IMR-90 (cell line): ENCODE measurements around the gene ERG28. TPM values are rescaled to one million over a fixed set of nuclear protein-coding genes. Genes with fewer than 3 reads are reported as not detected.

Experiments used
- ATAC-seq: fragments of 200-7000 bp; cut with Tn5 transposase; 2 replicates; pipeline ENCODE4 v1.9.1; 2020; ENCODE audit warnings: low read depth, mild to moderate bottlenecking, moderate library complexity
- BruUV-seq: library from RNA; stranded (reverse); fragments of 400-500 nt; replicated peaks from 2 replicates; lab custom pipeline; 2021; lab: Mats Ljungman, UMichigan
- CTCF ChIA-PET: fragments of 300-600 bp; formaldehyde crosslinking; extraction: SDS; loops from one replicate; lab custom pipeline; 2021; ENCODE audit warnings: antibody characterized with exemption; lab: Yijun Ruan, JAX
- POLR2A ChIA-PET: fragments of 300-600 bp; sonication (Branson Sonifier 250); formaldehyde crosslinking; loops from one replicate; lab custom pipeline; 2022; ENCODE audit warnings: antibody characterized with exemption; ENCODE audit not compliant: unreplicated experiment; lab: Charles Lee
- DNase-seq: peaks from one replicate; pipeline ENCODE4 v3.0.0; 2013
- H2AFZ ChIP-seq: replicated peaks from 2 replicates; pipeline ENCODE3; 2013; ENCODE audit warnings: low read length, mild to moderate bottlenecking; ENCODE audit not compliant: poor library complexity
- H2AK5ac ChIP-seq: 2 replicates; pipeline ENCODE4 v1.6.1; 2013; ENCODE audit warnings: low read depth, low read length, inconsistent platforms
- H2AK9ac ChIP-seq: replicated peaks from 2 replicates; pipeline ENCODE3; 2013; ENCODE audit warnings: mild to moderate bottlenecking, low read depth, low read length, moderate library complexity; ENCODE audit not compliant: poor library complexity
- H2BK120ac ChIP-seq: 2 replicates; pipeline ENCODE4 v1.6.1; 2013; ENCODE audit warnings: low read depth, low read length, inconsistent platforms
- H2BK15ac ChIP-seq: 3 replicates; pipeline ENCODE4 v1.6.1; 2013; ENCODE audit warnings: low read depth, low read length, inconsistent platforms
- H2BK20ac ChIP-seq: 2 replicates; pipeline ENCODE4 v1.6.1; 2013; ENCODE audit warnings: low read depth, mild to moderate bottlenecking, inconsistent platforms, low read length, moderate library complexity
- H2BK5ac ChIP-seq: 2 replicates; pipeline ENCODE4 v1.6.1; 2013; ENCODE audit warnings: mild to moderate bottlenecking, low read depth, low read length, inconsistent platforms; ENCODE audit not compliant: poor library complexity, severe bottlenecking
- H3K14ac ChIP-seq: replicated peaks from 2 replicates; pipeline ENCODE4 v1.6.1; 2013; ENCODE audit warnings: low read depth, low read length, inconsistent platforms
- H3K18ac ChIP-seq: 2 replicates; pipeline ENCODE4 v1.6.1; 2013; ENCODE audit warnings: low read depth, low read length, control low read depth
- H3K23ac ChIP-seq: 2 replicates; pipeline ENCODE4 v1.6.1; 2013; ENCODE audit warnings: low read depth, low read length, inconsistent platforms
- H3K27ac ChIP-seq: 2 replicates; pipeline ENCODE4 v1.5.1; 2013; ENCODE audit warnings: mild to moderate bottlenecking, control low read depth, low read length; ENCODE audit not compliant: insufficient read depth
- H3K27me3 ChIP-seq: 2 replicates; pipeline ENCODE4 v1.6.1; 2013; ENCODE audit warnings: low read length; ENCODE audit not compliant: control insufficient read depth, insufficient read depth
- H3K36me3 ChIP-seq: 2 replicates; pipeline ENCODE4 v1.6.1; 2013; ENCODE audit warnings: low read length, mixed read lengths; ENCODE audit not compliant: control insufficient read depth, insufficient read depth
- H3K4ac ChIP-seq: 2 replicates; pipeline ENCODE4 v1.6.1; 2013; ENCODE audit warnings: low read depth, low read length, inconsistent platforms
- H3K4me1 ChIP-seq: 2 replicates; pipeline ENCODE4 v1.6.1; 2013; ENCODE audit warnings: low read length, mixed read lengths; ENCODE audit not compliant: control insufficient read depth, insufficient read depth
- H3K4me2 ChIP-seq: 2 replicates; pipeline ENCODE4 v1.6.1; 2013; ENCODE audit warnings: low read depth, mild to moderate bottlenecking, control low read depth, low read length, moderate library complexity
- H3K4me3 ChIP-seq: 2 replicates; pipeline ENCODE4 v1.5.1; 2013; ENCODE audit warnings: low read depth, mild to moderate bottlenecking, control low read depth, low read length, moderate library complexity; ENCODE audit not compliant: insufficient read depth
- H3K56ac ChIP-seq: 2 replicates; pipeline ENCODE4 v1.6.1; 2013; ENCODE audit warnings: low read length, inconsistent platforms; ENCODE audit not compliant: insufficient read depth; ENCODE audit errors: extremely low read depth
- H3K79me1 ChIP-seq, 2 experiments: 2 replicates each; pipeline ENCODE4 v1.6.1; 2013; ENCODE audit warnings: low read length in 2 of 2, inconsistent platforms in 1 of 2, low read depth in 1 of 2
- H3K9ac ChIP-seq: 2 replicates; pipeline ENCODE4 v1.6.1; 2013; ENCODE audit warnings: low read depth, low read length, control low read depth
- H3K9me1 ChIP-seq: 2 replicates; pipeline ENCODE4 v1.6.1; 2013; ENCODE audit warnings: low read length, inconsistent platforms; ENCODE audit not compliant: insufficient read depth
- H3K9me3 ChIP-seq: 2 replicates; pipeline ENCODE4 v1.6.1; 2013; ENCODE audit warnings: low read length; ENCODE audit not compliant: control insufficient read depth, insufficient read depth
- H4K20me1 ChIP-seq: 2 replicates; pipeline ENCODE4 v1.6.1; 2013; ENCODE audit warnings: low read length, inconsistent platforms; ENCODE audit not compliant: insufficient read depth
- H4K5ac ChIP-seq: 2 replicates; pipeline ENCODE4 v1.6.1; 2013; ENCODE audit warnings: mild to moderate bottlenecking, low read depth, low read length, control low read depth
- H4K8ac ChIP-seq, 2 experiments: 2 replicates each; pipeline ENCODE4 v1.6.1; 2013; ENCODE audit warnings: low read depth in 2 of 2, low read length in 2 of 2, control low read depth in 1 of 2, inconsistent platforms in 1 of 2
- H4K91ac ChIP-seq: 2 replicates; pipeline ENCODE4 v1.6.1; 2013; ENCODE audit warnings: low read depth, low read length, inconsistent platforms; ENCODE audit not compliant: insufficient read depth
- BHLHE40 ChIP-seq: fragments of 150-350 bp; IDR thresholded peaks from 2 replicates; pipeline ENCODE4 v1.6.1; 2016; ENCODE audit warnings: mild to moderate bottlenecking, low read depth, low read length
- WGBS, 2 experiments: methylation state at CpG; one replicate each; pipeline versions ENCODE4 v1.1.5 to v1.1.7; 2013; ENCODE audit warnings: missing lambda C conversion rate in 2 of 2; ENCODE audit not compliant: insufficient read length in 1 of 2; ENCODE audit errors: extremely low coverage in 2 of 2; 5-methylcytosine and 5-hydroxymethylcytosine counted together
- dilution Hi-C: fragments of 300-500 bp; cut with HindIII; formaldehyde crosslinking; loops from one replicate; pipeline ENCODE4 v1.14.3; 2018; ENCODE audit warnings: low sequenced_read_pairs; ENCODE audit not compliant: unreplicated experiment
- in situ Hi-C: fragments of 300-500 bp; cut with MboI; formaldehyde crosslinking; loops from 3 replicates; pipeline ENCODE4 v1.14.3; 2019; ENCODE audit warnings: low sequenced_read_pairs, inconsistent platforms, mixed read lengths
- intact Hi-C: fragments of 100-400 bp; cut with micrococcal nuclease; formaldehyde crosslinking; loops from 2 replicates; pipeline ENCODE4 v1.10.0; 2022
- polyA plus RNA-seq, 3 experiments: library from polyadenylated mRNA; depleted of rRNA; stranded (reverse); fragments of >200 nt; gene quantifications; 2 replicates each; pipeline ENCODE4 v1.2.3, GENCODE V29; 2012; ENCODE audit warnings: low replicate concordance in 1 of 3
- total RNA-seq: library from RNA; depleted of rRNA; stranded (reverse); fragments of >200 nt; gene quantifications from 2 replicates; pipeline ENCODE4 v1.2.3, GENCODE V29; 2012

Gene ERG28
- total and polyA plus RNA-seq, 2 of the 4 experiments (the other 2 are of a cell fraction) = 0.90 to 15.4 TPM

DNA sequence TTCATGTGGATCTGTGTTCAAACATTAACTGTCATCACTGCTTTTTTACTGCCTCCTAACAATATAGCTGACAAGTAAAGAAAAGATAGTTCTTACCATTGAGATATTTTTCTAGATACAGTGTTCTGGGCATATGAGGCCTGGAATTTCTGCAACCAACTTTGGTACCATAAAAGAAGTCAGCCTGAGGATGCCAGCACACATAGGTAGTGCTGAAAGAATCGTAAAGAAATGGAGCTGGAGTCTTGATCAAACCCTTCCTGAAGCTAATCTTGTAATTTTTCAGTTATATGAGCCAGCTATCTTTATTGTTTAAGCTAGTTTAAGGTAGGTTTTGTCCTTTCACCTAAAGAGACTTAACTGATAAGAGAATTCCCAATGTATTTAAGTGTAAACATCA lies 11.3 kb downstream of the ERG28 start:
- no peak overlapping the region for H3K27ac ChIP-seq
- H2AK5ac ChIP-seq = no peak overlapping the region; the same call in 1 of the 2 replicates
- H3K14ac ChIP-seq = peak overlapping the region; percentile 19; the same call in 1 of the 2 replicates
- in situ Hi-C loops = no loop called here
- ATAC-seq (no peak), DNase-seq (no peak)
- H2BK5ac ChIP-seq = peak overlapping the region; percentile 55
- H4K20me1 ChIP-seq = peaks cover 3% of the 10 kb centered on the region; the same call in 1 of the 2 replicates
- H2AK9ac ChIP-seq = no peak overlapping the region
- no CpG with 5 or more reads among the region's 1 CpG for WGBS, 2 experiments
- H2BK20ac ChIP-seq = peak overlapping the region; percentile 11; the same call in 1 of the 2 replicates
- no peak overlapping the region for H4K5ac ChIP-seq
- no peak overlapping the region for H4K8ac ChIP-seq
- H3K4me2 ChIP-seq = no peak overlapping the region
- peak overlapping the region; percentile 73; the same call in 1 of the 2 replicates for H4K91ac ChIP-seq
- H3K79me1 ChIP-seq = no peaks in the 10 kb centered on the region; a peak in 1 of 4 replicates
- dilution Hi-C loops = no loop called here
- peak overlapping the region; percentile 68 for H3K18ac ChIP-seq
- H3K9ac ChIP-seq = no peak overlapping the region
- H3K4me3 ChIP-seq = no peak overlapping the region
- H3K4me1 ChIP-seq = peaks cover 23% of the 10 kb centered on the region
- peaks cover 20% of the 10 kb centered on the region for H3K9me1 ChIP-seq
- H3K9me3 ChIP-seq = no peaks in the 10 kb centered on the region
- peaks cover 8% of the 10 kb centered on the region; the same call in 1 of the 2 replicates for H3K36me3 ChIP-seq
- no peak overlapping the region for H3K56ac ChIP-seq
- intact Hi-C loops = no loop called here
- no peak overlapping the region for H3K4ac ChIP-seq
- H2BK15ac ChIP-seq = peak overlapping the region; percentile 46; the same call in 1 of the 3 replicates
- no peak for TF ChIP-seq BHLHE40
- no peak overlapping the region for H2AFZ ChIP-seq
- H3K27me3 ChIP-seq = no peaks in the 10 kb centered on the region
- ChIA-PET CTCF (interaction anchor here (0.5 to 9.8 kb wide), 3 partner anchors 13 to 72 kb away, joined by 3 to 125 read pairs (median 3); partner anchors contain the start of gene FLVCR2), POLR2A (no interaction called here)
- no TSS peak for BruUV-seq
- H2BK120ac ChIP-seq = 0 out of 2 replicates have a peak overlapping the region, but pooled peaks have one; percentile 20
- no peak overlapping the region for H3K23ac ChIP-seq
